IMR-90 (cell line): ENCODE measurements around the gene LDLRAD4. TPM values are rescaled to one million over a fixed set of nuclear protein-coding genes. Genes with fewer than 3 reads are reported as not detected.

ENCODE experiments used
- ATAC-seq: fragments of 200-7000 bp; cut with Tn5 transposase; 2 replicates; pipeline ENCODE4 v1.9.1; 2020; ENCODE audit warnings: low read depth, mild to moderate bottlenecking, moderate library complexity
- BruUV-seq: library from RNA; stranded (reverse); fragments of 400-500 nt; replicated peaks from 2 replicates; lab custom pipeline; 2021; lab: Mats Ljungman, UMichigan
- CTCF ChIA-PET: fragments of 300-600 bp; formaldehyde crosslinking; extraction: SDS; loops from one replicate; lab custom pipeline; 2021; ENCODE audit warnings: antibody characterized with exemption; lab: Yijun Ruan, JAX
- POLR2A ChIA-PET: fragments of 300-600 bp; sonication (Branson Sonifier 250); formaldehyde crosslinking; loops from one replicate; lab custom pipeline; 2022; ENCODE audit warnings: antibody characterized with exemption; ENCODE audit not compliant: unreplicated experiment; lab: Charles Lee
- DNase-seq: peaks from one replicate; pipeline ENCODE4 v3.0.0; 2013
- H2AFZ ChIP-seq: replicated peaks from 2 replicates; pipeline ENCODE3; 2013; ENCODE audit warnings: low read length, mild to moderate bottlenecking; ENCODE audit not compliant: poor library complexity
- H2AK5ac ChIP-seq: 2 replicates; pipeline ENCODE4 v1.6.1; 2013; ENCODE audit warnings: low read depth, low read length, inconsistent platforms
- H2AK9ac ChIP-seq: replicated peaks from 2 replicates; pipeline ENCODE3; 2013; ENCODE audit warnings: mild to moderate bottlenecking, low read depth, low read length, moderate library complexity; ENCODE audit not compliant: poor library complexity
- H2BK120ac ChIP-seq: 2 replicates; pipeline ENCODE4 v1.6.1; 2013; ENCODE audit warnings: low read depth, low read length, inconsistent platforms
- H2BK15ac ChIP-seq: 3 replicates; pipeline ENCODE4 v1.6.1; 2013; ENCODE audit warnings: low read depth, low read length, inconsistent platforms
- H2BK20ac ChIP-seq: 2 replicates; pipeline ENCODE4 v1.6.1; 2013; ENCODE audit warnings: low read depth, mild to moderate bottlenecking, inconsistent platforms, low read length, moderate library complexity
- H2BK5ac ChIP-seq: 2 replicates; pipeline ENCODE4 v1.6.1; 2013; ENCODE audit warnings: mild to moderate bottlenecking, low read depth, low read length, inconsistent platforms; ENCODE audit not compliant: poor library complexity, severe bottlenecking
- H3K14ac ChIP-seq: replicated peaks from 2 replicates; pipeline ENCODE4 v1.6.1; 2013; ENCODE audit warnings: low read depth, low read length, inconsistent platforms
- H3K18ac ChIP-seq: 2 replicates; pipeline ENCODE4 v1.6.1; 2013; ENCODE audit warnings: low read depth, low read length, control low read depth
- H3K23ac ChIP-seq: 2 replicates; pipeline ENCODE4 v1.6.1; 2013; ENCODE audit warnings: low read depth, low read length, inconsistent platforms
- H3K27ac ChIP-seq: 2 replicates; pipeline ENCODE4 v1.5.1; 2013; ENCODE audit warnings: mild to moderate bottlenecking, control low read depth, low read length; ENCODE audit not compliant: insufficient read depth
- H3K27me3 ChIP-seq: 2 replicates; pipeline ENCODE4 v1.6.1; 2013; ENCODE audit warnings: low read length; ENCODE audit not compliant: control insufficient read depth, insufficient read depth
- H3K36me3 ChIP-seq: 2 replicates; pipeline ENCODE4 v1.6.1; 2013; ENCODE audit warnings: low read length, mixed read lengths; ENCODE audit not compliant: control insufficient read depth, insufficient read depth
- H3K4ac ChIP-seq: 2 replicates; pipeline ENCODE4 v1.6.1; 2013; ENCODE audit warnings: low read depth, low read length, inconsistent platforms
- H3K4me1 ChIP-seq: 2 replicates; pipeline ENCODE4 v1.6.1; 2013; ENCODE audit warnings: low read length, mixed read lengths; ENCODE audit not compliant: control insufficient read depth, insufficient read depth
- H3K4me2 ChIP-seq: 2 replicates; pipeline ENCODE4 v1.6.1; 2013; ENCODE audit warnings: low read depth, mild to moderate bottlenecking, control low read depth, low read length, moderate library complexity
- H3K4me3 ChIP-seq: 2 replicates; pipeline ENCODE4 v1.5.1; 2013; ENCODE audit warnings: low read depth, mild to moderate bottlenecking, control low read depth, low read length, moderate library complexity; ENCODE audit not compliant: insufficient read depth
- H3K56ac ChIP-seq: 2 replicates; pipeline ENCODE4 v1.6.1; 2013; ENCODE audit warnings: low read length, inconsistent platforms; ENCODE audit not compliant: insufficient read depth; ENCODE audit errors: extremely low read depth
- H3K79me1 ChIP-seq, 2 experiments: 2 replicates each; pipeline ENCODE4 v1.6.1; 2013; ENCODE audit warnings: low read length in 2 of 2, inconsistent platforms in 1 of 2, low read depth in 1 of 2
- H3K9ac ChIP-seq: 2 replicates; pipeline ENCODE4 v1.6.1; 2013; ENCODE audit warnings: low read depth, low read length, control low read depth
- H3K9me1 ChIP-seq: 2 replicates; pipeline ENCODE4 v1.6.1; 2013; ENCODE audit warnings: low read length, inconsistent platforms; ENCODE audit not compliant: insufficient read depth
- H3K9me3 ChIP-seq: 2 replicates; pipeline ENCODE4 v1.6.1; 2013; ENCODE audit warnings: low read length; ENCODE audit not compliant: control insufficient read depth, insufficient read depth
- H4K20me1 ChIP-seq: 2 replicates; pipeline ENCODE4 v1.6.1; 2013; ENCODE audit warnings: low read length, inconsistent platforms; ENCODE audit not compliant: insufficient read depth
- H4K5ac ChIP-seq: 2 replicates; pipeline ENCODE4 v1.6.1; 2013; ENCODE audit warnings: mild to moderate bottlenecking, low read depth, low read length, control low read depth
- H4K8ac ChIP-seq, 2 experiments: 2 replicates each; pipeline ENCODE4 v1.6.1; 2013; ENCODE audit warnings: low read depth in 2 of 2, low read length in 2 of 2, control low read depth in 1 of 2, inconsistent platforms in 1 of 2
- H4K91ac ChIP-seq: 2 replicates; pipeline ENCODE4 v1.6.1; 2013; ENCODE audit warnings: low read depth, low read length, inconsistent platforms; ENCODE audit not compliant: insufficient read depth
- CEBPB ChIP-seq: IDR thresholded peaks from 2 replicates; pipeline ENCODE4 v1.6.1; 2012; ENCODE audit warnings: low read depth, low read length, improper control_type of control experiment
- FOS ChIP-seq: fragments of 150-350 bp; IDR thresholded peaks from 2 replicates; pipeline ENCODE4 v1.6.1; 2016; ENCODE audit warnings: low read depth, low read length
- MAFK ChIP-seq: IDR thresholded peaks from 2 replicates; pipeline ENCODE4 v1.6.1; 2012; ENCODE audit warnings: low read depth, low read length, improper control_type of control experiment
- MAZ ChIP-seq: IDR thresholded peaks from 2 replicates; pipeline ENCODE4 v1.6.1; 2012; ENCODE audit warnings: low read depth, mild to moderate bottlenecking, low read length, improper control_type of control experiment, moderate library complexity, borderline replicate concordance
- MXI1 ChIP-seq: IDR thresholded peaks from 2 replicates; pipeline ENCODE4 v1.6.1; 2012; ENCODE audit warnings: low read depth, mild to moderate bottlenecking, low read length, moderate library complexity, borderline replicate concordance
- NFE2L2 ChIP-seq: fragments of 150-350 bp; IDR thresholded peaks from 2 replicates; pipeline ENCODE4 v1.6.1; 2016; ENCODE audit warnings: low read depth, mild to moderate bottlenecking, low read length
- POLR2A ChIP-seq: IDR thresholded peaks from 2 replicates; pipeline ENCODE4 v1.6.1; 2012; ENCODE audit warnings: mild to moderate bottlenecking, low read depth, low read length
- RAD21 ChIP-seq: IDR thresholded peaks from 2 replicates; pipeline ENCODE4 v1.6.1; 2012; ENCODE audit warnings: low read length, improper control_type of control experiment
- RCOR1 ChIP-seq: IDR thresholded peaks from 2 replicates; pipeline ENCODE4 v1.6.1; 2012; ENCODE audit warnings: mild to moderate bottlenecking, low read length, improper control_type of control experiment; ENCODE audit not compliant: insufficient replicate concordance
- SMC3 ChIP-seq: fragments of 150-350 bp; IDR thresholded peaks from 2 replicates; pipeline ENCODE4 v1.6.1; 2016; ENCODE audit warnings: low read depth, mild to moderate bottlenecking, antibody characterized with exemption, low read length, moderate library complexity
- WGBS, 2 experiments: methylation state at CpG; one replicate each; pipeline versions ENCODE4 v1.1.5 to v1.1.7; 2013; ENCODE audit warnings: missing lambda C conversion rate in 2 of 2; ENCODE audit not compliant: insufficient read length in 1 of 2; ENCODE audit errors: extremely low coverage in 2 of 2; 5-methylcytosine and 5-hydroxymethylcytosine counted together
- dilution Hi-C: fragments of 300-500 bp; cut with HindIII; formaldehyde crosslinking; loops from one replicate; pipeline ENCODE4 v1.14.3; 2018; ENCODE audit warnings: low sequenced_read_pairs; ENCODE audit not compliant: unreplicated experiment
- in situ Hi-C: fragments of 300-500 bp; cut with MboI; formaldehyde crosslinking; loops from 3 replicates; pipeline ENCODE4 v1.14.3; 2019; ENCODE audit warnings: low sequenced_read_pairs, inconsistent platforms, mixed read lengths
- intact Hi-C: fragments of 100-400 bp; cut with micrococcal nuclease; formaldehyde crosslinking; loops from 2 replicates; pipeline ENCODE4 v1.10.0; 2022
- polyA plus RNA-seq, 3 experiments: library from polyadenylated mRNA; depleted of rRNA; stranded (reverse); fragments of >200 nt; gene quantifications; 2 replicates each; pipeline ENCODE4 v1.2.3, GENCODE V29; 2012; ENCODE audit warnings: low replicate concordance in 1 of 3
- total RNA-seq: library from RNA; depleted of rRNA; stranded (reverse); fragments of >200 nt; gene quantifications from 2 replicates; pipeline ENCODE4 v1.2.3, GENCODE V29; 2012
- TF ChIP-seq, protein P1 (sequence below): conservative IDR thresholded peaks from 2 replicates; pipeline ENCODE4 v1.5.1; 2012; ENCODE audit warnings: mild to moderate bottlenecking, low read depth, low read length, improper control_type of control experiment
- TF ChIP-seq, protein P2 (sequence below): fragments of 150-350 bp; IDR thresholded peaks from 2 replicates; pipeline ENCODE4 v1.6.1; 2016; ENCODE audit warnings: low read depth, mild to moderate bottlenecking, low read length, moderate library complexity, borderline replicate concordance

Gene LDLRAD4
- total and polyA plus RNA-seq, 2 of the 4 experiments (the other 2 are of a cell fraction): not detected

DNA sequence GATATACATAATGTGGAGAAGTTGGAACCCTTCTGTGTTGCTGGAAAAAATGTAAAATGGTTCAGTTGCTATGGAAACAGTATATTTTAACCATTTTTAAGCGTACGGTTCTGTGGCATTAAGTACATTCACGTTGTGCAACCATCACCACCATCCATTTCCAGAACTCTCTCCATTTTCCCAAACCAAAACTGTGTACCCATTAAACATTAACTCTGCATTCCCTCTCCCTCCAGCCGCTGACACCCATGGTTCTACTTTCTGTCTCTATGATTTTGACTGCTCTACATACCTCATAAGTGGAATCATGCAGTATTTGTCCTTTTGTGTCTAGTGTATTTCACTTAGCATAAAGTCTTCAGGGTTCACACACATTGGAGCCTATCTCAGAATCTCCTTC is 67.3 kb downstream of the LDLRAD4 start:
- POLR2A ChIA-PET: no interaction called here
- DNase-seq: no peak
- H3K18ac ChIP-seq: no peak overlapping the region
- no peak overlapping the region for H2AFZ ChIP-seq
- H2BK5ac ChIP-seq: no peak overlapping the region
- H4K5ac ChIP-seq: no peak overlapping the region
- H4K8ac ChIP-seq: no peak overlapping the region
- no peaks in the 10 kb centered on the region for H3K79me1 ChIP-seq
- dilution Hi-C loops: no loop called here
- no peak overlapping the region for H2AK5ac ChIP-seq
- H3K9me3 ChIP-seq: no peaks in the 10 kb centered on the region; the same call in 1 of the 2 replicates
- no peak overlapping the region for H2BK120ac ChIP-seq
- no peak for ATAC-seq
- H4K91ac ChIP-seq: no peak overlapping the region
- no TSS peak for BruUV-seq
- H2AK9ac ChIP-seq: no peak overlapping the region
- no peak overlapping the region for H3K4ac ChIP-seq
- no peak overlapping the region for H3K14ac ChIP-seq
- H3K4me1 ChIP-seq: no peaks in the 10 kb centered on the region
- H3K27me3 ChIP-seq: no peaks in the 10 kb centered on the region; the same call in 1 of the 2 replicates
- no peak overlapping the region for H3K4me3 ChIP-seq
- no peak overlapping the region for H3K27ac ChIP-seq
- no peak overlapping the region for H3K56ac ChIP-seq
- no peak overlapping the region for H3K4me2 ChIP-seq
- 56% methylated on average over 3 of the region's 4 CpGs; no CpG with 5 or more reads in 1 of the 2 experiments for WGBS, 2 experiments
- no peak overlapping the region for H3K9ac ChIP-seq
- H3K23ac ChIP-seq: no peak overlapping the region
- no peaks in the 10 kb centered on the region for H4K20me1 ChIP-seq
- H2BK15ac ChIP-seq: no peak overlapping the region
- no peaks in the 10 kb centered on the region for H3K36me3 ChIP-seq
- in situ Hi-C loops: no loop called here
- intact Hi-C loops: no loop called here
- TF ChIP-seq MAZ (no peak), MAFK (no peak), RAD21 (no peak), NFE2L2 (no peak), POLR2A (no peak), MXI1 (no peak), CEBPB (no peak), FOS (no peak), SMC3 (no peak), RCOR1 (no peak)
- TF ChIP-seq, protein P1, sequence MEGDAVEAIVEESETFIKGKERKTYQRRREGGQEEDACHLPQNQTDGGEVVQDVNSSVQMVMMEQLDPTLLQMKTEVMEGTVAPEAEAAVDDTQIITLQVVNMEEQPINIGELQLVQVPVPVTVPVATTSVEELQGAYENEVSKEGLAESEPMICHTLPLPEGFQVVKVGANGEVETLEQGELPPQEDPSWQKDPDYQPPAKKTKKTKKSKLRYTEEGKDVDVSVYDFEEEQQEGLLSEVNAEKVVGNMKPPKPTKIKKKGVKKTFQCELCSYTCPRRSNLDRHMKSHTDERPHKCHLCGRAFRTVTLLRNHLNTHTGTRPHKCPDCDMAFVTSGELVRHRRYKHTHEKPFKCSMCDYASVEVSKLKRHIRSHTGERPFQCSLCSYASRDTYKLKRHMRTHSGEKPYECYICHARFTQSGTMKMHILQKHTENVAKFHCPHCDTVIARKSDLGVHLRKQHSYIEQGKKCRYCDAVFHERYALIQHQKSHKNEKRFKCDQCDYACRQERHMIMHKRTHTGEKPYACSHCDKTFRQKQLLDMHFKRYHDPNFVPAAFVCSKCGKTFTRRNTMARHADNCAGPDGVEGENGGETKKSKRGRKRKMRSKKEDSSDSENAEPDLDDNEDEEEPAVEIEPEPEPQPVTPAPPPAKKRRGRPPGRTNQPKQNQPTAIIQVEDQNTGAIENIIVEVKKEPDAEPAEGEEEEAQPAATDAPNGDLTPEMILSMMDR: no peak
- TF ChIP-seq, protein P2, sequence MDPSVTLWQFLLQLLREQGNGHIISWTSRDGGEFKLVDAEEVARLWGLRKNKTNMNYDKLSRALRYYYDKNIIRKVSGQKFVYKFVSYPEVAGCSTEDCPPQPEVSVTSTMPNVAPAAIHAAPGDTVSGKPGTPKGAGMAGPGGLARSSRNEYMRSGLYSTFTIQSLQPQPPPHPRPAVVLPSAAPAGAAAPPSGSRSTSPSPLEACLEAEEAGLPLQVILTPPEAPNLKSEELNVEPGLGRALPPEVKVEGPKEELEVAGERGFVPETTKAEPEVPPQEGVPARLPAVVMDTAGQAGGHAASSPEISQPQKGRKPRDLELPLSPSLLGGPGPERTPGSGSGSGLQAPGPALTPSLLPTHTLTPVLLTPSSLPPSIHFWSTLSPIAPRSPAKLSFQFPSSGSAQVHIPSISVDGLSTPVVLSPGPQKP: no peak
- H3K9me1 ChIP-seq: no peaks in the 10 kb centered on the region
- CTCF ChIA-PET: no interaction called here
- no peak overlapping the region for H2BK20ac ChIP-seq
